NCI-H2171 (cell line): ENCODE measurements around the gene ZBTB42.

Experiments used
- DNase-seq: peaks from one replicate; lab custom pipeline; 2025; lab: John Stamatoyannopoulos, UW

Gene ZBTB42

DNA sequence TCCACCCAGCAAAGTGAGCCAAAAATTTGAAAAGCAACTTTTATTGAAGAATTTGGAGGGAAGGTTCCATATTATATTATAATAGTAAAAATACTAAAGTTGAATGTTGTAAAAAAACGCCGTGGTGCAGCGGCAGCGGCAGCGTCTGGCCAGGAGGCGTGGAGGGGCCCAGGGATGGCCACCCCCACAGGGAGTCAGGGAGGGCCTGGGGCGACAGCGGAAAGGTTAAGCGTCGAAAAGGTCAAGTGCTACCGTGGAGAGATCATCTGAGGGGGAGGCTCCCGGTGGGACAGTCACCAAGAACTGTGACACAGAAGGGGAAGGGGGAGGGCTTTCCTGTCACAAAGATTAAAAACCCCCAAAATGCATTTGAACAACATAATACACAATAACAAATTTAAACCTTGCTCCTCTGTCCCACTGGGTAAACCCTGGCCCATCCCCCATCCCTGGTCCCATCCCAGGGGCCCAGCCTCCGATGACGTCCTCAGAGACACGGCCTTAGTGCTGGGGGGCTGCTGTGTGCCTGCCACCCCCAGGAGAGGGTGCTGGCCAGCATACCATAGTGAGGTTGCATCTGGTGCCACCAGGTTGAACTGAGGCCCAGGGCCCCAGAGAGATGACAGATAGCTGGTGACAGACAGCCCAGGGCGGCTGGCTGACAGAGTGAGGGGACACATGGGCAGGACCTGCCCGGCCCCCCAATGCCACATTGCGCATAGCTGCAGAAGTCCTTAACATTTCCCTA is 31.4 kb upstream of the ZBTB42 start:
- DNase-seq, result no peak

DNA sequence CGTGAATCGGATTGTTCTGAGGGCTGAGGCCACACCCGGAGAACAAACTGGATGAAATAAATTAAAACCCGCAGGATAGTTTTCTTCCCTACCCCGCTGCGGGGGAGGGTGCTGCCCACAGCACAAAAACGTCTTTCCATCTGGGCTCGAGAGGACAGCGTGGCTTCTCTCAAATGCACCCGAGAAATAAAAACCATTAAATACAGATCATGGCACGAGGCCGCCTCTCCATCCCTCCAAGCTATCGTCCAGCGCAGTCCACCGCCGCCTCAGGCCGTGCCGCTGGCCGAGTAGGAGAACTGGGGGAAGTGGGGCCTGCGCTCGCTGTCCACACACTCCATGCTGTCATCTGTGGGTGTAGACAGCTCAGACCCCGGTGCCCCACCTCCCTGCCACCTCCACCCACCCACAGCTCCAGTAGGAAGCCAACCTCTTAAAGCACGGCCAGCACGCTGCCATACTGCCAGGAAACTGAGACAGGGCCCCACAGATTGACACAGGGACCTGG is 30.8 kb upstream of the ZBTB42 start:
- no peak for DNase-seq

DNA sequence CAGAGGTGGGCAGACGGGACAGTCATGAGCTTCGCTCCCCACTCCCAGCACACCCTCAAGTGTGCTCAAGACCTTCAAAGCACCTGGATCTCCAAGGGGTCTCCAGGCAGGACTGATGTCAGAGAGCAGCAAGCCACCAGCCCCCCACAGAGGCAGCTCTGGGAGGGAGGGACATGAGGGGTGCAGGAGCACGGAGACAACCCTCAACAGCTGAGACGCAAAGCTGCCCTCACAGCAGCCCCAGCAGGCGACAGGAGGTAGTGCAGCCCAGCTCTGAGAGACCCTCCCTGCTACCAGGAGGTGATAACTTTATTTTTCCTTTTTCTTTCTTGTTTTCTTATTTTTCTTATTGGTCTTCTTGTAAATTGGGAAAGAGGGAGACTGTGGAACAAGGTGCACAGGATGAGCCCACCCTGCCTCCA is 30.0 kb upstream of the ZBTB42 start:
- DNase-seq, result no peak

DNA sequence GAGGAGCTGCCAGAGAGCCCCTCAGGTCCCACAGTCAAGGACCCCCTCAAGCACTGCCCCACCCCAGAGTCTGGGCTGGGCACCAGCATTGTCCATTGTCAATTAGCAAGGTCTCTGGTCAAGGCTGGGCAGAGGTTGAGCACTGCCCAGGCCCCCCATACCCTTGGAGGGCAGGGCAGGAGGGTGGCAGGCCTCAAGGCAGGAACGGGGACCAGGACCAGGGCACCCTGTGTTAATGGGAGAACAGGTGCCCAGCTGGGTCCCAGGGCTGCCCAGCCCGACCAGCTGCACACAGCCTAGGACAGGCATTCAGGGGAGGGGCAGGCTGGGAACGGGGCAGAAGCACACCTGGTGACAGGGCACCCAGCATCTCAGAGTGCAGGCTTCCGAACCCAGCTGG is 29.5 kb upstream of the ZBTB42 start:
- DNase-seq, result no peak

GRCh38 chr14:104771918-104772706 is 28.8 kb upstream of the ZBTB42 start:
- DNase-seq, result no peak

DNA sequence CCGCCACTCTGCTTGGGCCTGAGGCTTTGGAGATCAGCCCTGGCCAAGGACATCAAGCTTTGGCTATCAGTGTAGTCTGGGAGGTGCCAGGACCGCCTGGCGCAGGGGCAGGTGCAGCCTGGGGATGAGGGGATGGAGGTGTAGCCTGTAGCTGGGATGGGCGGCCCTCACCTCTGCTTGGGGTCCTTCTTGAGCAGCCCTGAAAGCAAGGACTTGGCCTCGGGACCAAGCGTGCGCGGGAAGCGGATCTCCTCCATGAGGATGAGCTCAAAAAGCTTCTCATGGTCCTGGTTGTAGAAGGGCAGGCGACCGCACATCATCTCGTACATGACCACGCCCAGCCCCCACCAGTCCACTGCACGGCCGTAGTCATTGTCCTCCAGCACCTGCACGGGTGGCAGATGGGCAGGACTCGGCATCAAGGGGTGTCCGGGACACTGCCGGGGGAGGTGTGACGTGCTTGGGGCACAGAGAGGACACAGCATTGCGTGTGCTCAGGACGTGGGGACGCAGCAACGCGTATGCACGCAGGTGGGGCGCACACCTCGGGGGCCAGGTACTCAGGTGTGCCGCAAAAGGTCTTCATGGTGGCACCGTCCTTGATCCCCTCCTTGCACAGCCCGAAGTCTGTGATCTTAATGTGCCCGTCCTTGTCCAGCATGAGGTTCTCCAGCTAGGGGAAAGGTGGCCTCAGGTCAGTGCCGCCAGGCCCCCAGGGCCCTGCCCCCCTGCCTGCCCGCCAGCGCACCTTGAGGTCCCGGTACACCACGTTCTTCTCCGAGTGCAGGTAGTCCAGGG is 28.0 kb upstream of the ZBTB42 start:
- no peak for DNase-seq

DNA sequence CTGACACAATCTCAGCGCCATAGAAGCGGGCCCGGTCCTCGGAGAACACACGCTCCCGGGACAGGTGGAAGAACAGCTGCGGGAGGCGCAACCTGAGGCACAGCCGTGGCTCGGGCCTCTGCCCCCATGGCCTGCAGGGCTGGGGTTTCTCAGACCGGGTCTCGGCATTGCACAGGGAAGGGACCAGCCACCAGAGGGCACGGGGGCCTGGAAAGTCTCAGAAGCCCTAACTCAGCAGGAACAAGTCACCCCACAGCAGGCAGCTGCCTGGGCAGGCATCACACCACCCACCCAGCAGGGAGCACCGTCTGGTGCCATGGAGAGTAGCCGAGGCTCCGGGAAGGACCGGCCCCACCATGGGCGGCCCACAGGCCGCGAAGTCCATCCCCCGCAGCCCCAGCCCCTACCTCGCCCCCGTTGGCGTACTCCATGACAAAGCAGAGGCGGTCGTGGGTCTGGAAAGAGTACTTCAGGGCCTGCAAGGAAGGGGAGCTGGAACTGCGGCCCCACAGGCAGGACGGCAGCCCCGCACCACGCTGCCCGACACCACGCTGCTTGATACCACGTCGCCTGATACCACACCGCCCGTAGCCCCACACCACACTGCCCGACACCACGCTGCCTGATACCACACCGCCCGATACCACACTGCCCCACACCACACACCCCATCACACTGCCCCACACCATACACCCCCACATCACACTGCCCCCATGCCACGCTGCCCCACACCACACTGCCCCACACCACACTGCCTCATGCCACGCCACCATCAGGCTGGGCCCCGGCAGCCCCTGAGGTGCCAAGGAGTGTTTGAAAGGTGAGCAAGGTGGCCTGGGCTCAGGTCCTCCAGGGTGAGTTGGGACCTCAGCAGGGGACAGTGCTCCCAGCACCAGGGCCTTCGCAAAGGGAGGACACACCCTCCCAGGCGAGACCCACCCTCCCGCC is 27.1 kb upstream of the ZBTB42 start:
- no peak for DNase-seq

DNA sequence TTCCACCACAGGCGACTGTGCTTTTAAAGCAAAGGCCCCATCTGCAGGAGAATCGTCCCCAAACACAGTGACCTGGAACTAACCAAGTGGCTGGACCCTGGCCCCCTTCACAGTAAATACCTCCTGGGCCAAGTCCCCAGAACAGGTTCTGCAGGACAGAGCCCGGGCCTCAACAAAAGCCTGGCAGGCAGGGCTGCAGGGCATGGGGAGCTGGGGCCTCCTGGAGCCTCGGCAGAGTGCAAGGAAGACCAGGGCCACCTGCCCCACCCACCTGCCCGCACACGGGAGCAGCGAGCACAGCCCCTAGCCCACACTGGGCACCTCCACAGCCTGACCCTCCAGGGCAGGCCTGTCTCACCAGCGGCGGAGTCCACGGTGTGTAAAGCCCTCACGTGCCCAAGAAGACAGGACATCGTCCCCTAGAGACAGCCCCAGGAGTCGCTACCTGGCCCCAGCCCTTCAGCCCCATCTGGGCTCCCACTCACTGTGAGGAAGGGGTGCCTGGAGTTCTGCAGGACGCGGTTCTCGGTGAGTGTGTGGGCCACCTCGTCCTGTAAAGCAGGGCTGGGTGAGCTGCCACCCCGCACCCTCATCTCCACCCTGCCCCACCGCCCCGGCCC is 26.3 kb upstream of the ZBTB42 start:
- no peak for DNase-seq

DNA sequence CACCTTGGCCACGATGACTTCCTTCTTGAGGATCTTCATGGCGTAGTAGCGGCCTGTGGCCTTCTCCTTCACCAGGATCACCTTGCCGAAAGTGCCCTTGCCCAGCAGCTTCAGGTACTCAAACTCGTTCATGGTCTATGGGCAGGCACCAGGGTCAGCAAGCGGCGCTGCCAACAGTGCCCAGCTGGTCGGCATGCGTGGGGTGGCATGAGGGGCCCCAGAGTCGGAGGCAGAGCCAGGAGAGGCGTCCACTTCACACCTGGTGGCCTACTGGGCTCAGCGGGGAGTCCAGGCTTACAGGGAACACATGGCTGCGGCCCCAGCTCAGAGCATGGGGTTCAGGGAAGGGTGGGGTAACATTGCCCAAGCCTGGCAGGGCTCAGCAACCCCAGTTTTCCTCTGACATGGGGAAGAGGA is 25.8 kb upstream of the ZBTB42 start:
- no peak for DNase-seq

GRCh38 chr14:104776481-104776880 is 24.4 kb upstream of the ZBTB42 start:
- no peak for DNase-seq

- DNase-seq, result no peak
These were observed 23.7 kb upstream of the ZBTB42 start for GRCh38 chr14:104776961-104777807.

DNA sequence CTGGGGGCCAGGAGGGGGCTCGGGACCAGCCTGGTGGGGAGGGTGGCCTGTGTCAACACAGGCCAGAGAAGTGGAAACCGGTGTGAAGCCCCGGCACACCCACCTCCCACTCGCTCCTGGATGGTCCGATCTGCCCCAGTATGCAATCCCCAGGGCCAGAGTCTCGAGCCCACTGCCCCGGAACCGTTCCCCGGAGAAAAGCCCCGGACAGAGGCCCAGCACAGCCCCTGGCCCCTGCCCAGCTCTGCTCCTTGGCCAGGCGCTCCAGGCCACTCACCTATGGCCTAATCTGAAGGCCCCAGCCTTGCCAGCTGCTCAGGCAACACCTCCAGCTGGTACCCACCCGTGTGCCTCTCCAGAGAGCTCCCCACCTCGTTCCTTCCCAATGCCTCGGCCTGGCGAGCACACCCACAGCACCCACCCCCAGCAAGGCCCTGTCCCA is 23.1 kb upstream of the ZBTB42 start:
- DNase-seq, result no peak

GRCh38 chr14:104778694-104779331 is 22.1 kb upstream of the ZBTB42 start:
- DNase-seq, result no peak

GRCh38 chr14:104779776-104780512 is 21.0 kb upstream of the ZBTB42 start:
- no peak for DNase-seq

DNA sequence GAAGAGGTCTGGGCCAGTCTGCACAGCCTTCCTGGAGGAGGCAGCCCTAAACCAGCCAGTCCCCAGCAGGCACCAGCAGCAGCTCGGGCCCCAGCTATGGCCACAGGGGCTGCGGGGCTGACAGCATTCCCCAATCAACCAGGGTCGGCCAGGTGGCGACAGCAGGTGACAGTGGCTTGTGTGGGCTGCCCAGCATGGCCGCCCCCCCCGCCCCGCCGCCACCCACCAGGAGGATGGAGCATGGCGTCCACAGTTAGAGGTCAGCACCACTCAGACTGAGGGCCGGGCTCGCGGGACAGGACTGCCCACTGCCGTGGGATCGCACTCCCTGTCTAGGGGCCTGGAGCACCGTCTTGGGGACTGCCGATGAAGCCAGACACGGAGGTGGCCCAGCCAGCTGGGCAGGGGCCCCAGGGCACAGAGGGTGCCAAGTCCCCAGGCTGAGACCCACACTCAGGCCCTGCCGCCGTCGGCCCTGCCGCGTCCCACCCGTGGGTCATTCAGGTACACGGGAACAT is 20.3 kb upstream of the ZBTB42 start:
- no peak for DNase-seq

GRCh38 chr14:104781271-104782077 is 19.4 kb upstream of the ZBTB42 start:
- DNase-seq, result no peak

DNA sequence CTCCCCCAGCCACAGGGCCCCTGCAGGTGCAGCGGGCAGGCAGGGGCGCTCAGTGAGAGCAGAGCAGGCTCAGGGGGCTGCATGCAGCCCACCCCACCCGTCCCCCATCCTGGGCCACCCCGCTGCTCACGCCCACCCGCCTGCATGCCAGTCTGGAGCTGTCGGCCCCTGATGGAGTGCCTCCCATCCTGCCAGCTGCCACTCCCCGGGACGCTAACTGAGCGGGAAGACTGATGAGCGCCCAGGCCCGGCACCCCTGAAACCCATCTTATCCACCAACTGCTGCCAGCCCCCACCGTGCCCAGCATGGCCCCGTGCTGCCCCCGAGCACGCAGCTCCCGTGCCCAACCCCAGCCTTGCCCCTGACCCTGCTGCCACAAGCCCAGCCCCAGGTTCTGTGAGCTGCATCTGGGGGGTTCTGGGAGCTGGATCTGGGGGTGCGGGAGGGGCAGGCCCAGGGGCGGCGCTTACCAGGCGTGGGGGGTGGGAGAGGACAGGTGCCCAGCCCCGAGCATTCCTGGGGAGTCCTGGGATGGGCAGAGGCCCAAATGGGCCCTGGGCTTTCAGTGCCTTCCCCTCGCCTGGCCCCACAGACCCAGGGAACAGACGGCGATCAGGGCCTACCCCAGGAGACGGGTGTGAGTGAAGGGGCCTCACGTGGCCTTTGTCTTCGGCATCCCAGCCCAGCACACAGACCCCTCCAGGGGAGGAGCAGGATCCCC is 18.7 kb upstream of the ZBTB42 start:
- DNase-seq, result no peak
